HUES48 (cell line): ENCODE results near the gene SLC41A1.
A peak's percentile ranks its signal among the peaks of the same experiment; 100 is the strongest.

Experiments
- H3K27ac ChIP-seq: one replicate; pipeline ENCODE4 v1.7.0; 2013; ENCODE audit warnings: low read depth, low read length, inconsistent platforms
- H3K27me3 ChIP-seq: 2 replicates; pipeline ENCODE4 v1.6.1; 2013; ENCODE audit warnings: mild to moderate bottlenecking, low read length; ENCODE audit not compliant: control insufficient read depth, insufficient read depth
- H3K36me3 ChIP-seq: 2 replicates; pipeline ENCODE4 v1.6.1; 2013; ENCODE audit warnings: low read length; ENCODE audit not compliant: control insufficient read depth, insufficient read depth
- H3K4me1 ChIP-seq: 2 replicates; pipeline ENCODE4 v1.6.1; 2013; ENCODE audit warnings: mild to moderate bottlenecking, low read length; ENCODE audit not compliant: control insufficient read depth, insufficient read depth
- H3K4me3 ChIP-seq: 2 replicates; pipeline ENCODE4 v1.5.1; 2013; ENCODE audit warnings: mild to moderate bottlenecking, low read depth, low read length
- H3K9ac ChIP-seq: 2 replicates; pipeline ENCODE4 v1.6.1; 2013; ENCODE audit warnings: mild to moderate bottlenecking, low read depth, low read length, moderate library complexity
- H3K9me3 ChIP-seq: 2 replicates; pipeline ENCODE4 v1.6.1; 2013; ENCODE audit warnings: low read length; ENCODE audit not compliant: control insufficient read depth, insufficient read depth

SLC41A1 gene

GRCh38 chr1:205785446-205785845, 27.6 kb downstream of the SLC41A1 start:
- Histone ChIP-seq H3K36me3 (peaks cover 10% of the 10 kb centered on the region), H3K4me1 (no peaks in the 10 kb centered on the region), H3K4me3 (no peak overlapping the region), H3K9ac (no peak overlapping the region), H3K9me3 (no peaks in the 10 kb centered on the region), H3K27ac (no peak overlapping the region), H3K27me3 (no peaks in the 10 kb centered on the region)

- no peaks in the 10 kb centered on the region for H3K9me3 ChIP-seq
- H3K36me3 ChIP-seq, result no peaks in the 10 kb centered on the region
- H3K27ac ChIP-seq, result no peak overlapping the region
- H3K4me3 ChIP-seq, result no peak overlapping the region
- H3K27me3 ChIP-seq, result no peaks in the 10 kb centered on the region
- no peaks in the 10 kb centered on the region for H3K4me1 ChIP-seq
- no peak overlapping the region for H3K9ac ChIP-seq
These were observed 29.1 kb downstream of the SLC41A1 start for GRCh38 chr1:205783904-205784303.

- no peaks in the 10 kb centered on the region for H3K4me1 ChIP-seq
- H3K27me3 ChIP-seq, result no peaks in the 10 kb centered on the region
- no peaks in the 10 kb centered on the region for H3K9me3 ChIP-seq
- no peak overlapping the region for H3K27ac ChIP-seq
- no peaks in the 10 kb centered on the region for H3K36me3 ChIP-seq
- H3K4me3 ChIP-seq, result no peak overlapping the region
- H3K9ac ChIP-seq, result no peak overlapping the region
These were observed 29.6 kb downstream of the SLC41A1 start for GRCh38 chr1:205783433-205783795.

- no peak overlapping the region for H3K9ac ChIP-seq
- H3K27me3 ChIP-seq, result no peaks in the 10 kb centered on the region
- no peaks in the 10 kb centered on the region for H3K9me3 ChIP-seq
- no peak overlapping the region for H3K27ac ChIP-seq
- no peaks in the 10 kb centered on the region for H3K36me3 ChIP-seq
- H3K4me3 ChIP-seq, result no peak overlapping the region
- H3K4me1 ChIP-seq, result no peaks in the 10 kb centered on the region
These were observed 30.2 kb downstream of the SLC41A1 start for GRCh38 chr1:205782627-205783432.

GRCh38 chr1:205780335-205780734, 32.7 kb downstream of the SLC41A1 start:
- Histone ChIP-seq H3K27me3 (peaks cover 10% of the 10 kb centered on the region; the same call in 1 of the 2 replicates), H3K9me3 (no peaks in the 10 kb centered on the region; the same call in 1 of the 2 replicates), H3K4me3 (no peak overlapping the region), H3K9ac (no peak overlapping the region), H3K4me1 (no peaks in the 10 kb centered on the region), H3K36me3 (no peaks in the 10 kb centered on the region), H3K27ac (no peak overlapping the region)

GRCh38 chr1:205777994-205778393, 35.0 kb downstream of the SLC41A1 start:
- Histone ChIP-seq H3K36me3 (no peaks in the 10 kb centered on the region), H3K27me3 (peaks cover 29% of the 10 kb centered on the region), H3K27ac (no peak overlapping the region), H3K4me1 (peaks cover 7% of the 10 kb centered on the region; the same call in 1 of the 2 replicates), H3K9ac (no peak overlapping the region), H3K4me3 (no peak overlapping the region), H3K9me3 (no peaks in the 10 kb centered on the region; the same call in 1 of the 2 replicates)

- 0 out of 2 replicates have a peak overlapping the region, but pooled peaks have one; percentile 33 for H3K4me3 ChIP-seq
- H3K4me1 ChIP-seq, result peaks cover 7% of the 10 kb centered on the region; the same call in 1 of the 2 replicates
- H3K9ac ChIP-seq, result no peak overlapping the region
- no peaks in the 10 kb centered on the region; the same call in 1 of the 2 replicates for H3K9me3 ChIP-seq
- H3K36me3 ChIP-seq, result no peaks in the 10 kb centered on the region
- peaks cover 29% of the 10 kb centered on the region for H3K27me3 ChIP-seq
- H3K27ac ChIP-seq, result no peak overlapping the region
These were observed 37.3 kb downstream of the SLC41A1 start for GRCh38 chr1:205775717-205776056.

- Histone ChIP-seq H3K9ac (no peak within 1 kb of the TSS), H3K27ac (no peak within 1 kb of the TSS), H3K9me3 (no peaks in the 10 kb centered on the region; the same call in 1 of the 2 replicates), H3K36me3 (no peaks in the 10 kb centered on the region), H3K4me1 (peaks cover 7% of the 10 kb centered on the region; the same call in 1 of the 2 replicates), H3K27me3 (peaks cover 29% of the 10 kb centered on the region), H3K4me3 (peak within 1 kb of the TSS; percentile 84)
These were observed 37.8 kb downstream of the SLC41A1 start, which contains the start of gene RAB29 for GRCh38 chr1:205775015-205775716. Gene RAB29 (minus strand): TSS chr1:205775482. CDS start chr1:205774956, 526 bp downstream.

GRCh38 chr1:205774198-205775014, 38.6 kb downstream of the SLC41A1 start:
- no peaks in the 10 kb centered on the region for H3K36me3 ChIP-seq
- H3K27me3 ChIP-seq, result peaks cover 29% of the 10 kb centered on the region
- H3K4me3 ChIP-seq, result peak overlapping the region; percentile 84
- H3K4me1 ChIP-seq, result peaks cover 7% of the 10 kb centered on the region; the same call in 1 of the 2 replicates
- H3K9me3 ChIP-seq, result no peaks in the 10 kb centered on the region; the same call in 1 of the 2 replicates
- no peak overlapping the region for H3K27ac ChIP-seq
- no peak overlapping the region for H3K9ac ChIP-seq

- Histone ChIP-seq H3K36me3 (no peaks in the 10 kb centered on the region), H3K4me1 (peaks cover 7% of the 10 kb centered on the region; the same call in 1 of the 2 replicates), H3K27ac (no peak overlapping the region), H3K27me3 (peaks cover 29% of the 10 kb centered on the region), H3K9me3 (no peaks in the 10 kb centered on the region; the same call in 1 of the 2 replicates), H3K4me3 (no peak overlapping the region), H3K9ac (no peak overlapping the region)
These were observed 40.4 kb downstream of the SLC41A1 start for GRCh38 chr1:205772607-205773032.
